HG03469 (cell line): Measurements from ENCODE around the gene SSBP4.
A peak's percentile ranks its signal among the peaks of the same experiment; 100 is the strongest.
"Not testable (repeated sequence)": the region's sequence is repeated elsewhere in the genome, so short reads cannot be mapped to it uniquely, and the experiment has no call there.

Experiments
- ATAC-seq: cut with Tn5 transposase; IDR thresholded peaks from one replicate; pipeline ENCODE4 v1.9.1; 2021; ENCODE audit warnings: mild to moderate bottlenecking, moderate library complexity, moderate number of reproducible peaks; ENCODE audit not compliant: unreplicated experiment

The SSBP4 gene

GRCh38 chr19:18419195-18419698 is at the start of gene SSBP4:
Gene SSBP4 (plus strand): TSS chr19:18419398. CDS start chr19:18419649, 251 bp downstream.
- no peak for ATAC-seq

- no peak for ATAC-seq
Measured at GRCh38 chr19:18373407-18373891, 45.7 kb upstream of the SSBP4 start.

DNA sequence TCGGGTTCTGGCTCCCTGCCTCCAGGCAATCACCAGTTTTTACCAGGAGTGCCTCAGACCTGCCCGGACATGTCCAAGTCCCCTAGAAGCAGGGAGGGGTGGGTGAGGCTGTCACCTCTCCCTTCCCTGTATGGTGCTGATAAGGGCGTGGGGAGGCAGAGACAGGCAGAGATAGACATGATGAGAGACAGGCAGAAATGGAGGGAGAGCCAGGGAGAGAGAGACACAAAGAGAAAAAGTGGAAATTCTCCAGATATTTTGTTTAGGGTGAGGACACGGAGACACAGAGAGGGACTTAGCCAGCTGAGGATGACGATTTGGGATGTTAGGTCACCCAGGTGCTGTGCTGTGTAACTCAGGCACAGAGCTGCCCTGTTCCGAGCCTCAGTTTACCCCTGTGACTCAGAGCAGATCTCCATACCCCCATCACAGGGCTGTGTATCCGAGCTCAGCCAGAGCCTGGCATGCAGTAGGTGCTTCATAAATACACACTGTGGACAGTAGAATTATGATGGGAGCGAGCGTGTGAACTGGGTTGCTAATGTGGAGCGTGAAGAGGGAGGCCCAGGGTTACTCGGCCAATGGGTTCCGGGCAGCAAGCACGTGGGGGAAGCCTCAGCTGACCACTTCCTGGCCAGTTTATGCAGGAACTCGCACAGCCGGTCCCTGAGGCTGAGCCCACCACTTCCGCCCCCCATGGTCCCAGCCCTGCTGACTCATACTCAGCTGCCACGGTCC is 45.1 kb upstream of the SSBP4 start:
- peak; percentile 42 for ATAC-seq

- ATAC-seq, result no peak
Measured at GRCh38 chr19:18377026-18377425, 42.2 kb upstream of the SSBP4 start.

- no peak for ATAC-seq
Measured at GRCh38 chr19:18379803-18380747, 39.1 kb upstream of the SSBP4 start.

DNA sequence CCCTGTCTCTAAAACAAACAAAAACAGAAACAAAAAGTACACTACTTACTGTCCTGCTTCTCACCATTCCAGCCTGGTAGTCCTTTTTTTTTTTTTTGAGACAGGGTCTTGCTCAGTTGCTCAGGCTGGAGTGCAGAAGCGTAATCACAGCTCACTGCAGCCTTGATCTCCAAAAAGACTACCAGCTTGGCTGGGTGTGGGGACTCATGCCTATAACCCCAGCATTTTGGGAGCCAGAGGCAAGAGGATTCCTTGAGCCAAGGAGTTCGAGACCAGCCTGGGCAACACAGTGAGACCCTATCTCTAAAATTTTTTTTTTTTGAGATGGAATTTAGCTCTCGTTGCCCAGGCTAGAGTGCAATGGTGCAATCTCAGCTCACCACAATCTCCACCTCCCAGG is 38.4 kb upstream of the SSBP4 start:
- ATAC-seq, result no peak

GRCh38 chr19:18383622-18384021 is 35.6 kb upstream of the SSBP4 start:
- ATAC-seq, result not testable (repeated sequence)

DNA sequence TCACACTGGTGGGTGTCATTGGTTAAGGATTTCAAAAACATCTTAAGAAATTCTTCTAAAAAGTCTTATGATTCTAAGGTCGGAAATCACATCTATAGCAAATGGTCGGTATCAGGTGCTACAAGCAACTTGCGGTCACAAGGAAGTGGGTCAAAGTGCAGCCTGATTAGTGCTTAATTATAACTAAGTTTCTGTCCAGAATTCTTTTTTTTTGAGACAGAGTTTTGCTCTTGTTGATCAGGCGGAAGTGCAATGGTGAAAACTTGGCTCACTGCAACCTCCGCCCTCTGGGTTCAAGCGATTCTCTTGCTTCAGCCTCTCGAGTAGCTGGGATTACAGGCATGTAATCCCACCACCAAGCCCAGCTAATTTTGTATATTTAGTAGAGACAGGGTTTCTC is 34.4 kb upstream of the SSBP4 start:
- ATAC-seq, result no peak

DNA sequence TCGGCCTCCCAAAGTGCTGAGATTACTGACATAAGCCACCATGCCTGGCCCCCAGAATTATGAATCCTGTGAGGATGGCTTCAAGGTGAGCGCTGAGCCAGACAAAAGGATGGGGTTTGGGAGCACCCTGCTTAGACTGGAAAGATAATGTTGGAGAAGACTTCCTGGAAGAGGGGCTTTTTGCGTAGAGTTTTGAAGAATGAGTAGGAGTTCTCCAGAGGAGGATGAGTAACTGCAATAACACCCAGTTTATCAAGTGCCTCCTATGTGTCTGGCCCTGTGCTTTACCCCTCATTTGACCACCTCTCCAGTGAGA is 33.9 kb upstream of the SSBP4 start:
- no peak for ATAC-seq

DNA sequence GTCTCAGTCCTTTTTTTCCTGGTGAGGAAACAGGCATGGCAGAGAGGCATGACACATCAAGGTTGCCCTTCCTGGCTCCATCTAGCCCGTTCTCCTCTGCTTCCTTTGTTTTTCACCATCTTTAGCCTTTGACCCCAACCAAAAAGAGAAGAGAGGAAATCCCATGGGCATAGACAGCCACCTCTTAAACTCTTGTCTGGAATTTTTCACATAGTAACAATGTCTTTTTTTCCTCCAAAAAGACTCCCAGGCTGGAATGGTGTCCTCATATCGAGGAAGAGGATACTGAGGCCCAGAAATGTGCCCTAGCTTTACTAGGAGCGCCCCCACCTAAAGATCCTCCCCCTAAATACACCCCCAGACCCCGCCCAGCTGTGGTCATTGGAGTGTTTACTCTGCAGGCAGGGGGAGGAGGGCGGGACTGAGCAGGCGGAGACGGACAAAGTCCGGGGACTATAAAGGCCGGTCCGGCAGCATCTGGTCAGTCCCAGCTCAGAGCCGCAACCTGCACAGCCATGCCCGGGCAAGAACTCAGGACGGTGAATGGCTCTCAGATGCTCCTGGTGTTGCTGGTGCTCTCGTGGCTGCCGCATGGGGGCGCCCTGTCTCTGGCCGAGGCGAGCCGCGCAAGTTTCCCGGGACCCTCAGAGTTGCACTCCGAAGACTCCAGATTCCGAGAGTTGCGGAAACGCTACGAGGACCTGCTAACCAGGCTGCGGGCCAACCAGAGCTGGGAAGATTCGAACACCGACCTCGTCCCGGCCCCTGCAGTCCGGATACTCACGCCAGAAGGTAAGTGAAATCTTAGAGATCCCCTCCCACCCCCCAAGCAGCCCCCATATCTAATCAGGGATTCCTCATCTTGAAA is 33.3 kb upstream of the SSBP4 start, which contains the start of gene GDF15:
TSS of gene GDF15 (plus strand) at position 484 of the 868 bp plus-strand sequence. CDS start at position 516, 32 bp downstream.
- no peak for ATAC-seq

GRCh38 chr19:18386543-18387271 is 32.5 kb upstream of the SSBP4 start:
- no peak for ATAC-seq

GRCh38 chr19:18388100-18388959 is 30.9 kb upstream of the SSBP4 start:
- no peak for ATAC-seq

GRCh38 chr19:18388960-18389725 is 30.1 kb upstream of the SSBP4 start:
- no peak for ATAC-seq

GRCh38 chr19:18389726-18390064 is 29.5 kb upstream of the SSBP4 start:
- ATAC-seq, result no peak

GRCh38 chr19:18390065-18390907 is 28.9 kb upstream of the SSBP4 start:
- ATAC-seq, result no peak

DNA sequence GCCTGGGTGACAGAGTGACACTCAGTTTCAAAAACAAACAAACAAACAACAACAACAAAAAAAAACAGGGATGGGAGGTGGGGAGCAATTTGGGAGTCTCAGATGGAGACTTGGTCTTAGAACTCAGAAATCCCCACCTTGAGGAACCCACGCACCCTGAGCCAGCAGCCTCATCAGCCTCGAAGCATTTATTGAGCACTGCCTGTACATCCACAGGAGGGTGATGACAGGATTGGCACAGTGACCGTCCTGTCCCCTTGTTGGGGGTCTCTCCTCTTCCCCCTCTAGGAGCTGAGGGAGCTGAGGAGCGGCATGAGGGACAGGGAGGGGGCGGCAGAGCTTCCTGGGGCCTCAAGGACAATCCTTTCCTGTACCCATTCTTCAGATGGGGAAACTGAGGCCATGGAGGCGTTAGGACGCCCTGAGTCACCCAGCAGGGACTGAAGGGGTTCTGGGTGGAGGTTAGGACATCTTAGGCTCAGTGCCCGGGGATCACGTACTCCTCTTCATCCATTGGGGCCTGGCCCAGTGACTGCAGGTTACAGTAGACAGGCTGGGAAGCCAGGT is 27.6 kb upstream of the SSBP4 start:
- no peak for ATAC-seq

GRCh38 chr19:18392417-18392816 is 26.8 kb upstream of the SSBP4 start:
- ATAC-seq, result no peak
